ENCODE data around the gene CACNB1. TPM values are rescaled to one million over a fixed set of nuclear protein-coding genes. Genes with fewer than 3 reads are reported as not detected.

The CACNB1 gene
- total RNA-seq, 1 experiment from 2014 or later = 9.1 TPM

DNA sequence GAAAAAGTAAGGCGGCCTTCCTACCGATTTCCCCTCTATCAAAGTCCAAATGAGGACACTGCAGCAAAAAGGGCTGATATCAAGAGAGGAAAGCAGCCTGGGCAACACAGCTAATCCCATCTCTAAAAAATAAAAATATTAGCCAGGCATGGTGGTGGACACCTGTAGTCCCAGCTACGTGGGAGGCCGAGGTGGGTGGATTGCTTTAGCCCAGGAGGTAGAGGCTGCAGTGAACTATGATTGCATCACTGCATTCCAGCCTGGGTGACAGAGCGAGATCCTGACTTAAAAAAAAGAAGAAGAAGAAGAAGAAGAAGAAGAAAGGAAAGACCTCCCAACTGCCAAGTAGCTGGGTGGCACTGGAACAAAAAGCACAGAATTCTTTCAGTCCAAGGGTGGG is 14.4 kb downstream of the CACNB1 start:
- Histone ChIP-seq H2AFZ (ENCODE audit: low read length) (no peak overlapping the region), H3K36me3 (ENCODE audit: insufficient read depth, low read length) (peaks cover 24% of the 10 kb centered on the region)

DNA sequence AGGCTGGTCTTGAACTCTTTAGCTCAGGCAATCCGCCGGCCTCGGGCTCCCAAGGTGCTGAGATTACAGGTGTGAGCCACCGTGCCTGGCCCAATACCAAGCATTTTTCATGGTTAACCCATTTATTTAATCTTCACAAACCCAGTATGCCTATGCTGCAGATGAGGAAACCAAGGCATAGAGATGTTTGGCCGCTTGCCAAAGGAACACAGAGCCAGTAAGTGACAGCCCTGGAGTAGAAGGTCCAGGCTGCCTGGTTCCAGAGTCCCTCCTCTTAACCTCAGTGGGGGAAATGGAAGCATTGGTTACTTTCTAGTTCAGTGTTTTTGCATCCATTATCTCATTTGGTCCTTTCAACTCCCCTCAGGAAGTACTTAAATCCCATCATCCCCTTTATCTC is 16.2 kb downstream of the CACNB1 start:
- peaks cover 29% of the 10 kb centered on the region for H3K36me3 ChIP-seq (ENCODE audit: insufficient read depth, low read length)

More for the DNA sequence above, 14.4 kb downstream of the CACNB1 start:
- Histone ChIP-seq H3K9me2 (replicated peaks; ENCODE audit: insufficient read depth, low read length) (no peaks in the 10 kb centered on the region), H3K27ac (ENCODE audit: low read length) (no peak overlapping the region), H3K9me3 (ENCODE audit: low read length) (no peaks in the 10 kb centered on the region), H3K4me2 (ENCODE audit: low read depth, low read length, poor library complexity, severe bottlenecking) (no peak overlapping the region), H3K9ac (ENCODE audit: low read length) (no peak overlapping the region), H3K27me3 (ENCODE audit: low read length) (no peaks in the 10 kb centered on the region), H3K4me3 (ENCODE audit: low read length) (no peak overlapping the region), H4K20me1 (ENCODE audit: insufficient read depth, low read depth, low read length) (no peaks in the 10 kb centered on the region), H3K79me2 (ENCODE audit: low read length) (no peaks in the 10 kb centered on the region), H3K4me1 (ENCODE audit: low read length) (no peaks in the 10 kb centered on the region)
- DNase-seq = no peak

GRCh38 chr17:39178536-39178935 is 18.9 kb downstream of the CACNB1 start:
- Histone ChIP-seq H3K27ac (ENCODE audit: low read length) (no peak overlapping the region), H3K79me2 (ENCODE audit: low read length) (no peaks in the 10 kb centered on the region), H3K9me2 (replicated peaks; ENCODE audit: insufficient read depth, low read length) (no peaks in the 10 kb centered on the region), H3K9me3 (ENCODE audit: low read length) (no peaks in the 10 kb centered on the region), H3K4me2 (ENCODE audit: low read depth, low read length, poor library complexity, severe bottlenecking) (no peak overlapping the region), H2AFZ (ENCODE audit: low read length) (no peak overlapping the region), H4K20me1 (ENCODE audit: insufficient read depth, low read depth, low read length) (peaks cover 9% of the 10 kb centered on the region; the same call in 1 of the 2 replicates), H3K36me3 (ENCODE audit: insufficient read depth, low read length) (peaks cover 24% of the 10 kb centered on the region), H3K27me3 (ENCODE audit: low read length) (no peaks in the 10 kb centered on the region), H3K4me3 (ENCODE audit: low read length) (no peak overlapping the region), H3K4me1 (ENCODE audit: low read length) (peaks cover 41% of the 10 kb centered on the region), H3K9ac (ENCODE audit: low read length) (no peak overlapping the region)
- DNase-seq = no peak

More for the DNA sequence above, 16.2 kb downstream of the CACNB1 start:
- H3K4me3 ChIP-seq (ENCODE audit: low read length) = no peak overlapping the region
- no peak overlapping the region for H3K9ac ChIP-seq (ENCODE audit: low read length)
- no peaks in the 10 kb centered on the region for H3K27me3 ChIP-seq (ENCODE audit: low read length)
- H3K9me3 ChIP-seq (ENCODE audit: low read length) = no peaks in the 10 kb centered on the region
- H3K4me2 ChIP-seq (ENCODE audit: low read depth, low read length, poor library complexity, severe bottlenecking) = no peak overlapping the region
- peaks cover 14% of the 10 kb centered on the region for H3K4me1 ChIP-seq (ENCODE audit: low read length)
- H3K9me2 ChIP-seq (replicated peaks; ENCODE audit: insufficient read depth, low read length) = no peaks in the 10 kb centered on the region
- H3K79me2 ChIP-seq (ENCODE audit: low read length) = no peaks in the 10 kb centered on the region
- H3K27ac ChIP-seq (ENCODE audit: low read length) = no peak overlapping the region
- H4K20me1 ChIP-seq (ENCODE audit: insufficient read depth, low read depth, low read length) = peaks cover 4% of the 10 kb centered on the region; the same call in 1 of the 2 replicates
- H2AFZ ChIP-seq (ENCODE audit: low read length) = no peak overlapping the region
- no peak for DNase-seq

GRCh38 chr17:39177256-39177655 is 20.2 kb downstream of the CACNB1 start:
- Histone ChIP-seq H3K4me2 (ENCODE audit: low read depth, low read length, poor library complexity, severe bottlenecking) (no peak overlapping the region), H2AFZ (ENCODE audit: low read length) (no peak overlapping the region), H4K20me1 (ENCODE audit: insufficient read depth, low read depth, low read length) (peaks cover 9% of the 10 kb centered on the region; the same call in 1 of the 2 replicates), H3K9ac (ENCODE audit: low read length) (no peak overlapping the region), H3K79me2 (ENCODE audit: low read length) (no peaks in the 10 kb centered on the region), H3K9me2 (replicated peaks; ENCODE audit: insufficient read depth, low read length) (no peaks in the 10 kb centered on the region), H3K36me3 (ENCODE audit: insufficient read depth, low read length) (peaks cover 15% of the 10 kb centered on the region; the same call in 1 of the 2 replicates), H3K4me1 (ENCODE audit: low read length) (peaks cover 46% of the 10 kb centered on the region), H3K27ac (ENCODE audit: low read length) (no peak overlapping the region), H3K27me3 (ENCODE audit: low read length) (no peaks in the 10 kb centered on the region), H3K4me3 (ENCODE audit: low read length) (no peak overlapping the region), H3K9me3 (ENCODE audit: low read length) (no peaks in the 10 kb centered on the region)
- DNase-seq = peak; percentile 67

DNA sequence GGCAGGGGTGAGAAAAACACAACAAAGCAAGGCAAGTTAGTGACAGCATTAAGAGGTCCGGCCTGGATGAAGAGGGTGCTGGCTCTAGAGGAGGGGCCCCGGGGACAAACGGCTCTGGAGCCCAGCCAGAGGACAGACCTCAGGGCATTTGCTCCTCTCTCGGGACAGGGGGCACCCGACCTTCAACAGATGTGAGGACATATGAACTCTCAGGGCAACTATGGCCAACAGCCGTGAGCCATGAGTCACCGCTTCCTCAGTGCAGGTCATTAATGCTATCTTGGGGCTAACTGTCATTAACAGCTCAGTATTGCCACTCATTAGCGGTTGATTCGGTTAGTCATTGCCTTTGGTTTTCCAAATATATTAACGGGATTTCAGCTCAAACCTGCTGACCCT is 21.8 kb downstream of the CACNB1 start:
- Histone ChIP-seq H3K4me1 (ENCODE audit: low read length) (peaks cover 46% of the 10 kb centered on the region), H4K20me1 (ENCODE audit: insufficient read depth, low read depth, low read length) (peaks cover 9% of the 10 kb centered on the region; the same call in 1 of the 2 replicates), H3K36me3 (ENCODE audit: insufficient read depth, low read length) (peaks cover 10% of the 10 kb centered on the region; the same call in 1 of the 2 replicates), H3K4me3 (ENCODE audit: low read length) (no peak overlapping the region; the same call in 1 of the 2 replicates), H3K79me2 (ENCODE audit: low read length) (no peaks in the 10 kb centered on the region), H3K27me3 (ENCODE audit: low read length) (no peaks in the 10 kb centered on the region), H3K27ac (ENCODE audit: low read length) (peak overlapping the region; percentile 80), H3K9ac (ENCODE audit: low read length) (peak overlapping the region; percentile 32), H3K9me3 (ENCODE audit: low read length) (no peaks in the 10 kb centered on the region), H2AFZ (ENCODE audit: low read length) (no peak overlapping the region), H3K4me2 (ENCODE audit: low read depth, low read length, poor library complexity, severe bottlenecking) (peak overlapping the region; percentile 50), H3K9me2 (replicated peaks; ENCODE audit: insufficient read depth, low read length) (no peaks in the 10 kb centered on the region)
- peak; percentile 75 for DNase-seq

DNA sequence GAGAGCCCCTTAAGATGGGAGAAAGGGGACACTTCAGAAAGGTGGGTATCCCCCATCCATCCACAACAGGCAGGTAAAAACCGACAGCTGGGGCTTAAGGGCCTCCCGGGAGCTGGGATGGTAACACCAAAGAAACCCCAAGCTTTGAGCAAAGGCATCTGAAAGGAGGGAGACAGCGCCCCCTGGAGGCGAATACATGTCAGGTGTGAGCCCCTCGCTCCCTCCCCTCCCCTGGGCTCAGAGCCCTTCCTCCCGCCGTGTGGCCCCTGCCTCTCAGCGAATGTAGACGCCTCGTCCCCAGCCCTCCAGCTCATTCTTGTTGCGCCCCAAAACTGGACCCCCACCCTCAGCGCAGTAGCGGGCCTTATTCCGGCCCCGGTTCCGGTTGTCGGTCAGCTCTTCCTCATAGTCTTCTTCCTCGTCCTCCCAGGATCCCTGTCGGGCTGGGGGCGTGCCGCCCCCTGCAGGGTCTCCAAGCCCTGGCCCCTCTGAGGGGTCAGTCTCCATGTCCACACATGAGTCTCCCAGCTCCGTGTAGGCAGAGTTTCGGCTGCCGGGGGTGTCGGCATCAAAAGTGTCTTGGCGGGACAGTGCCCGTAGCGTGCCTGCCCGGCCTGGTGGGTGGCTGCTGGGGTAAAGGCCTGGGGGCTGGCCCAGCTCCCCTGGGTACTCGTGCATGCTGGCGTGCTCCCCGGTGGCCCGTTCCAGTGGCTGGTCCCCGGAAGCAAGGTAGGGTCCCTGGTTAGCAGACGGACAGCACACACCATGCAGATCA is 22.4 kb downstream of the CACNB1 start:
- Histone ChIP-seq H3K4me2 (ENCODE audit: low read depth, low read length, poor library complexity, severe bottlenecking) (peak overlapping the region; percentile 50), H3K4me3 (ENCODE audit: low read length) (no peak overlapping the region), H3K79me2 (ENCODE audit: low read length) (no peaks in the 10 kb centered on the region), H3K36me3 (ENCODE audit: insufficient read depth, low read length) (peaks cover 10% of the 10 kb centered on the region; the same call in 1 of the 2 replicates), H3K9ac (ENCODE audit: low read length) (peak overlapping the region; percentile 32), H3K9me2 (replicated peaks; ENCODE audit: insufficient read depth, low read length) (no peaks in the 10 kb centered on the region), H3K4me1 (ENCODE audit: low read length) (peaks cover 46% of the 10 kb centered on the region), H3K27ac (ENCODE audit: low read length) (peak overlapping the region; percentile 80), H3K9me3 (ENCODE audit: low read length) (no peaks in the 10 kb centered on the region), H4K20me1 (ENCODE audit: insufficient read depth, low read depth, low read length) (peaks cover 9% of the 10 kb centered on the region; the same call in 1 of the 2 replicates), H2AFZ (ENCODE audit: low read length) (no peak overlapping the region), H3K27me3 (ENCODE audit: low read length) (no peaks in the 10 kb centered on the region)
- peak; percentile 93 for DNase-seq

- Histone ChIP-seq H3K9me3 (ENCODE audit: low read length) (no peaks in the 10 kb centered on the region), H3K9ac (ENCODE audit: low read length) (no peak overlapping the region), H3K79me2 (ENCODE audit: low read length) (no peaks in the 10 kb centered on the region), H2AFZ (ENCODE audit: low read length) (no peak overlapping the region), H3K27ac (ENCODE audit: low read length) (no peak overlapping the region), H3K4me2 (ENCODE audit: low read depth, low read length, poor library complexity, severe bottlenecking) (peak overlapping the region; percentile 15), H3K9me2 (replicated peaks; ENCODE audit: insufficient read depth, low read length) (no peaks in the 10 kb centered on the region), H3K36me3 (ENCODE audit: insufficient read depth, low read length) (peaks cover 10% of the 10 kb centered on the region; the same call in 1 of the 2 replicates), H3K4me3 (ENCODE audit: low read length) (no peak overlapping the region), H3K27me3 (ENCODE audit: low read length) (no peaks in the 10 kb centered on the region), H3K4me1 (ENCODE audit: low read length) (peaks cover 46% of the 10 kb centered on the region), H4K20me1 (ENCODE audit: insufficient read depth, low read depth, low read length) (peaks cover 9% of the 10 kb centered on the region; the same call in 1 of the 2 replicates)
- peak; percentile 43 for DNase-seq
Observed at GRCh38 chr17:39173526-39174274, 23.8 kb downstream of the CACNB1 start.

- Histone ChIP-seq H3K79me2 (ENCODE audit: low read length) (no peaks in the 10 kb centered on the region), H4K20me1 (ENCODE audit: insufficient read depth, low read depth, low read length) (peaks cover 9% of the 10 kb centered on the region; the same call in 1 of the 2 replicates), H3K27ac (ENCODE audit: low read length) (no peak overlapping the region), H3K4me1 (ENCODE audit: low read length) (peaks cover 46% of the 10 kb centered on the region), H3K36me3 (ENCODE audit: insufficient read depth, low read length) (peaks cover 9% of the 10 kb centered on the region; the same call in 1 of the 2 replicates), H3K4me2 (ENCODE audit: low read depth, low read length, poor library complexity, severe bottlenecking) (no peak overlapping the region), H3K27me3 (ENCODE audit: low read length) (no peaks in the 10 kb centered on the region), H3K4me3 (ENCODE audit: low read length) (no peak overlapping the region), H2AFZ (ENCODE audit: low read length) (no peak overlapping the region), H3K9ac (ENCODE audit: low read length) (no peak overlapping the region), H3K9me2 (replicated peaks; ENCODE audit: insufficient read depth, low read length) (no peaks in the 10 kb centered on the region), H3K9me3 (ENCODE audit: low read length) (no peaks in the 10 kb centered on the region)
- DNase-seq = no peak
Observed at GRCh38 chr17:39173080-39173479, 24.4 kb downstream of the CACNB1 start.

Data from Karpas-422 (cell line).